Measurements from ENCODE around the gene RBP2. TPM values are rescaled to one million over a fixed set of nuclear protein-coding genes. Genes with fewer than 3 reads are reported as not detected.

RBP2 gene
- total and polyA plus RNA-seq, 2 donors (not counting 3 experiments of a cell fraction or from before 2014, with no cell fraction given) = not detected

DNA sequence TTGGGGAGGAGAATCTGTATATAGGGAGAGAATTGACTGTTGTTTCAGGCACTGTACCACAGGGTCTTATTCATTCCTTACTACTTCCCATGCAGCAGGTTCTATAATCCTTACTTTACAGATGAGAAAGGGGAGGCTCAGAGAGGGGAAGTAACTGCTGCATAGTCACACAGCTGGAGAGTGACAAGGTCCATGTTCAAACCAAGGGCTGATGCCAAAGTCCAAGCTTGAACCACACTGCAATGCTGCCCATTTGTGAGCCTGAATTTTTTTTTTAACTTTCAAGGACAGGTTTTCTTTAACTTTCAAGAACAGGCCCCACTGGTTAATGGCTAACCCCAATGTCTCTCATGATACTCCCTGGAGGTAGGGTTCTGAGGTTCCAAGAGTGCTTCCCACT, 26.2 kb downstream of the RBP2 start:
- H3K9me3 ChIP-seq (replicated peaks; ENCODE audit: control insufficient read depth, insufficient read depth, low read length) = no peaks in the 10 kb centered on the region
- BruUV-seq (replicated peaks) = no TSS peak
- TF ChIP-seq EZH2 (IDR thresholded peaks at IDR 0.05; ENCODE audit: borderline replicate concordance, low read depth, low read length, severe bottlenecking) (no peak), POLR2A (IDR thresholded peaks at IDR 0.05; ENCODE audit: low read depth, low read length) (no peak), FOS (IDR thresholded peaks at IDR 0.05; ENCODE audit: borderline replicate concordance, insufficient read depth, low read length) (no peak), POLR2AphosphoS5 (IDR thresholded peaks at IDR 0.05; ENCODE audit: insufficient read depth, low read depth, low read length) (no peak)

DNA sequence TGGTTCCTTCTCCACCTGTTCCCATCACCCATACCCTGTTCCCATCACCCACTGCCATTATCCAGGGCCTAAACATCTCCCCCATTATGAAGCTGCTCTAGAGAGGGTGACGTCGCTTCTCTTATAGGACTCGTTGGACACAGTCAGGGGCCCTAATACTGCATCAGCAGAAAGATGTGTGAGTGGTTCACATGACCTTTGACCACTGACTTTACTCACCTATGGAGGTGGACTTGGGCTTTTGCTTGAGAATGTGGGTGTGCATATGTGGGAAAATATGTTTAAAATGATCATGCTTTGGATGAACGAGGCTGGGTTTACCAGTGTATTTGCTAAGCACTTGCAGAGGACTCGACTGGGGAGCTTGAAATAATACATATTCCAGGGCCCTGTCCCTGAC, 26.8 kb downstream of the RBP2 start:
- no peaks in the 10 kb centered on the region for H3K9me3 ChIP-seq (replicated peaks; ENCODE audit: control insufficient read depth, insufficient read depth, low read length)
- H3K79me2 ChIP-seq (ENCODE audit: control insufficient read depth, insufficient read depth, low read length) = no peaks in the 10 kb centered on the region

More for the DNA sequence above, 26.2 kb downstream of the RBP2 start:
- Histone ChIP-seq H3K4me2 (ENCODE audit: insufficient read depth, low read length) (no peak overlapping the region), H3K27ac (ENCODE audit: insufficient read depth, low read depth, low read length) (no peak overlapping the region), H3K4me1 (ENCODE audit: control insufficient read depth, extremely low read depth, insufficient read depth, low read length) (no peaks in the 10 kb centered on the region), H3K36me3 (ENCODE audit: control insufficient read depth in 2 of 2, extremely low read depth in 1 of 2, insufficient read depth in 2 of 2, low read length in 2 of 2) (no peaks in the 10 kb centered on the region), H3K9me1 (replicated peaks; ENCODE audit: control insufficient read depth, extremely low read depth, insufficient read depth, low read length) (no peaks in the 10 kb centered on the region), H4K20me1 (replicated peaks; ENCODE audit: control insufficient read depth, extremely low read depth, insufficient read depth, low read length) (no peaks in the 10 kb centered on the region), H3K27me3 (ENCODE audit: control insufficient read depth in 2 of 2, insufficient read depth in 2 of 2, low read length in 2 of 2) (no peaks in the 10 kb centered on the region), H3K79me2 (ENCODE audit: control insufficient read depth, insufficient read depth, low read length) (no peaks in the 10 kb centered on the region), H3K4me3 (replicated peaks in 1 of 3; ENCODE audit: insufficient read depth in 1 of 3, low read depth in 1 of 3, low read length in 3 of 3) (no peak overlapping the region), H2AFZ (ENCODE audit: low read depth, low read length) (no peak overlapping the region), H3K9ac (replicated peaks; ENCODE audit: extremely low read depth, insufficient read depth, low read length) (no peak overlapping the region)
- DNase-seq (ENCODE audit: low read depth, low spot score) (no peak), FAIRE-seq (no peak)
- intact Hi-C loops (cut with micrococcal nuclease) (no loop called here), dilution Hi-C loops (cut with MboI; ENCODE audit: extremely low pct_ligation_motif_present, low sequenced_read_pairs) (no loop called here)
- ChIA-PET CTCF (no interaction called here), POLR2A (no interaction called here)

More for the DNA sequence above, 26.8 kb downstream of the RBP2 start:
- TF ChIP-seq MYC (IDR thresholded peaks at IDR 0.05; ENCODE audit: low read depth, low read length) (no peak), EZH2 (IDR thresholded peaks at IDR 0.05; ENCODE audit: borderline replicate concordance, low read depth, low read length, severe bottlenecking) (no peak), POLR2A (IDR thresholded peaks at IDR 0.05; ENCODE audit: low read depth, low read length) (no peak), POLR2AphosphoS5 (IDR thresholded peaks at IDR 0.05; ENCODE audit: insufficient read depth, low read depth, low read length) (no peak), GATA2 (IDR thresholded peaks at IDR 0.05; ENCODE audit: insufficient read depth, insufficient read length, low read depth, low read length) (no peak), JUN (IDR thresholded peaks at IDR 0.05; ENCODE audit: borderline replicate concordance, insufficient read depth, insufficient read length, low read depth) (no peak), FOS (IDR thresholded peaks at IDR 0.05; ENCODE audit: borderline replicate concordance, insufficient read depth, low read length) (no peak)
- TF ChIP-seq, protein P1, sequence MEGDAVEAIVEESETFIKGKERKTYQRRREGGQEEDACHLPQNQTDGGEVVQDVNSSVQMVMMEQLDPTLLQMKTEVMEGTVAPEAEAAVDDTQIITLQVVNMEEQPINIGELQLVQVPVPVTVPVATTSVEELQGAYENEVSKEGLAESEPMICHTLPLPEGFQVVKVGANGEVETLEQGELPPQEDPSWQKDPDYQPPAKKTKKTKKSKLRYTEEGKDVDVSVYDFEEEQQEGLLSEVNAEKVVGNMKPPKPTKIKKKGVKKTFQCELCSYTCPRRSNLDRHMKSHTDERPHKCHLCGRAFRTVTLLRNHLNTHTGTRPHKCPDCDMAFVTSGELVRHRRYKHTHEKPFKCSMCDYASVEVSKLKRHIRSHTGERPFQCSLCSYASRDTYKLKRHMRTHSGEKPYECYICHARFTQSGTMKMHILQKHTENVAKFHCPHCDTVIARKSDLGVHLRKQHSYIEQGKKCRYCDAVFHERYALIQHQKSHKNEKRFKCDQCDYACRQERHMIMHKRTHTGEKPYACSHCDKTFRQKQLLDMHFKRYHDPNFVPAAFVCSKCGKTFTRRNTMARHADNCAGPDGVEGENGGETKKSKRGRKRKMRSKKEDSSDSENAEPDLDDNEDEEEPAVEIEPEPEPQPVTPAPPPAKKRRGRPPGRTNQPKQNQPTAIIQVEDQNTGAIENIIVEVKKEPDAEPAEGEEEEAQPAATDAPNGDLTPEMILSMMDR (IDR thresholded peaks at IDR 0.05; ENCODE audit: extremely low read depth in 1 of 2, insufficient read depth in 1 of 2, low read depth in 1 of 2, low read length in 2 of 2) = no peak
- TF ChIP-seq, protein P2, sequence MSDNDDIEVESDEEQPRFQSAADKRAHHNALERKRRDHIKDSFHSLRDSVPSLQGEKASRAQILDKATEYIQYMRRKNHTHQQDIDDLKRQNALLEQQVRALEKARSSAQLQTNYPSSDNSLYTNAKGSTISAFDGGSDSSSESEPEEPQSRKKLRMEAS (IDR thresholded peaks at IDR 0.05; ENCODE audit: insufficient read depth, insufficient read length) = no peak
- POLR2A ChIA-PET = no interaction called here
- no TSS peak for BruUV-seq (replicated peaks)
- Histone ChIP-seq H3K4me2 (ENCODE audit: insufficient read depth, low read length) (no peak overlapping the region), H3K9ac (replicated peaks; ENCODE audit: extremely low read depth, insufficient read depth, low read length) (no peak overlapping the region), H3K36me3 (ENCODE audit: control insufficient read depth in 2 of 2, extremely low read depth in 1 of 2, insufficient read depth in 2 of 2, low read length in 2 of 2) (no peaks in the 10 kb centered on the region), H3K27ac (ENCODE audit: insufficient read depth, low read depth, low read length) (no peak overlapping the region), H2AFZ (ENCODE audit: low read depth, low read length) (no peak overlapping the region), H3K9me1 (replicated peaks; ENCODE audit: control insufficient read depth, extremely low read depth, insufficient read depth, low read length) (no peaks in the 10 kb centered on the region), H3K27me3 (ENCODE audit: control insufficient read depth in 2 of 2, insufficient read depth in 2 of 2, low read length in 2 of 2) (no peaks in the 10 kb centered on the region), H3K4me3 (replicated peaks in 1 of 3; ENCODE audit: insufficient read depth in 1 of 3, low read depth in 1 of 3, low read length in 3 of 3) (no peak overlapping the region), H4K20me1 (replicated peaks; ENCODE audit: control insufficient read depth, extremely low read depth, insufficient read depth, low read length) (no peaks in the 10 kb centered on the region), H3K4me1 (ENCODE audit: control insufficient read depth, extremely low read depth, insufficient read depth, low read length) (no peaks in the 10 kb centered on the region)
- CTCF ChIA-PET = no interaction called here
- no peak for DNase-seq (ENCODE audit: low read depth, low spot score)
- dilution Hi-C loops (cut with MboI; ENCODE audit: extremely low pct_ligation_motif_present, low sequenced_read_pairs) (no loop called here), intact Hi-C loops (cut with micrococcal nuclease) (no loop called here)
- no peak for FAIRE-seq
